Stimulated activated naive CD4-positive, alpha-beta T cell (primary cell): ENCODE data around the gene EID2.
A peak's percentile ranks its signal among the peaks of the same experiment; 100 is the strongest.

Source experiments
- DNase-seq, 6 experiments: peaks; one replicate each; lab custom pipeline; 2025; lab: John Stamatoyannopoulos, UW

EID2 gene, protein sequence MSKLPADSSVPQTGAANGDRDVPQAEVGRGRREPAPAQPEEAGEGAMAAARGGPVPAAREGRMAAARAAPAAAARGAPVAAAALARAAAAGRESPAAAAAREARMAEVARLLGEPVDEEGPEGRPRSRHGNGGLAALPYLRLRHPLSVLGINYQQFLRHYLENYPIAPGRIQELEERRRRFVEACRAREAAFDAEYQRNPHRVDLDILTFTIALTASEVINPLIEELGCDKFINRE

GRCh38 chr19:39539518-39540332 is at the start of gene EID2:
Gene EID2, minus strand, starts transcription at chr19:39540161. Its CDS starts 82 bp downstream, at chr19:39540079.
- DNase-seq: peak; percentile 85 to 96 (median 91)

- no peak for DNase-seq
Observed at GRCh38 chr19:39588066-39588465, 48.1 kb upstream of the EID2 start.

- no peak for DNase-seq
Observed at GRCh38 chr19:39587496-39587895, 47.5 kb upstream of the EID2 start.

- no peak for DNase-seq
Observed at GRCh38 chr19:39582891-39583625, 43.1 kb upstream of the EID2 start.

DNA sequence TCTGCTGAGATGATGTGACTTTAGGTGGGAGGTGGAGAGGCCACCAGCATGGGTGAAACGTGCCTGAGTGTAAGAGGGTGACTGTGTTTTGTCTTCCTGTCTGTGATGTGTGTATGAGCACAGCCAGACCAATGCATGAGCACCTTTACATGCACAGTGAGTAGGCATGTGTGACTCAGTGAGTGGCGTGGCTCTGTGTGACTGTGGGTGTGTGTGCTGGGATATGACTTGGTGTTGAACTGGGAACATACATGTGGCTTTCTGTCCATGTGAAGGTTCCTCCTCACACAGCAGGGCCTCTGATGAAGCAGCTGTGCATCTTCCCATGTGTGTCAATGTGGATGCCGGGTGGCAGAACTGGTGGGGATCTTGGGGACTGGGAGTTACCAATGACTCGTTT is 42.5 kb upstream of the EID2 start:
- no peak for DNase-seq

- DNase-seq: no peak
Observed at GRCh38 chr19:39568604-39569003, 28.6 kb upstream of the EID2 start.

- no peak for DNase-seq
Observed at GRCh38 chr19:39566064-39566463, 26.1 kb upstream of the EID2 start.

GRCh38 chr19:39563408-39563807 is 23.4 kb upstream of the EID2 start:
- DNase-seq: no peak

DNA sequence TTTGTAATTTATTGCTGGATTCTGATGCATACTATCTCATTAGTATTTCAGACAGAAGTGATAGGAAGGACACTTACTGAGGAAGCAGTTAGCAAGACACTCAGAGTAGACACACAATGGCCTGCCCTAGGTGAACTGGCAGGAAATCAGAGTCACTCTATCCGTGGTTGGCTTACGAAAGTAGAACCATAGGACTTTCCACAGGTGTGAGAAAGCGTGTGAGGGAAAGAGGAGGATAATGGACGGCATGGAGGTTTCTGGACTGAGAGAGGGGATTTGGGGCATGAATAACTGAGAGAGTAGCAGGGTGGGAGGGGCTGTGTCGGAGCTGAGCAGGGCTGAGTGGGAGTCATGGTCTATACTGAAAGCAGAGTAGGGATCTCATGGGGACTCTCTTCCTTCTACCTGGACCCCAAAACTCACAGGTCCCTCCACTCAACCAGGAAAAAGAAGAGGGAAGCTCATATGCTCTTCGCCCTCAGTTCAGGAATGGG is 18.7 kb upstream of the EID2 start:
- DNase-seq: peak in 2 of 6 experiments; percentile 18 to 61

DNA sequence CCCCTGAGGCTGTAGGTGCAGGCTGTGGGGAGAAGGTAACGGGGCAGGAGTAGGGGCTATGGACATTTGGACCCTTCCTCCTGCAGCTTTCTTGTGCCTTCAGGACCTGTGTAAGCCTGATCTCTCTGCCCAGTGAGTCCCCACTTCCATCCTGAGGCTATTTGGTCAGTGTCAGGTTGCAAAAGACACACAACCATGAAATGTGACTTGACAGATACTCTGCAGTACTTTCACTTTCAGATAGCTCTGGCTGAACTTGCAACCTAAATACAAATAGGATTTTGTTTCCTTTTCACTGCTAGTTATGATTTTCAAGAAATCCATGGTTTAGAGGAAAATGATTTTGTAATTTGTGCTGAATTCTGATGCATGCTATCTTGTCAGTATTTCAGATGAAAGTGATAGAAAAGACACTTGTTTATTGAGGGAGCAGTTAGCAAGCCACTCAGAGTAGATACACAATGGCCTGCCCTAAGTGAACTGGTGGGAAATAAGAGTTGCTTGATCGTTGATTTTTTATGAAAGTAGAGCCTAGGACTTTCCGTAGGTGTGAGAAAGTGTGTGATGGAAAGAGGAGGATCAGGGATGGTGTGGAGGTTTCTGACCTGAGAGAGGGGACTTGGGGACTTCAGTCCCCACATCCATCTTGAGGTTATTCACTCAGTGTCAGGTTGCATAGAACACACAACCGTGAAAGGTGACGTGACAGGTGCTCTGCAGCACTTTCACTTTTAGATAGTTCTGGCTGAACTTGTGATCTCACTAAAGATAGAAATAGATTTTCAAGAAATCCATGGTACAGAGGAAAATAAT is 18.1 kb upstream of the EID2 start:
- peak in 3 of 6 experiments; percentile 18 to 61 (median 28) for DNase-seq

GRCh38 chr19:39555883-39556282 is 15.9 kb upstream of the EID2 start:
- DNase-seq: no peak

DNA sequence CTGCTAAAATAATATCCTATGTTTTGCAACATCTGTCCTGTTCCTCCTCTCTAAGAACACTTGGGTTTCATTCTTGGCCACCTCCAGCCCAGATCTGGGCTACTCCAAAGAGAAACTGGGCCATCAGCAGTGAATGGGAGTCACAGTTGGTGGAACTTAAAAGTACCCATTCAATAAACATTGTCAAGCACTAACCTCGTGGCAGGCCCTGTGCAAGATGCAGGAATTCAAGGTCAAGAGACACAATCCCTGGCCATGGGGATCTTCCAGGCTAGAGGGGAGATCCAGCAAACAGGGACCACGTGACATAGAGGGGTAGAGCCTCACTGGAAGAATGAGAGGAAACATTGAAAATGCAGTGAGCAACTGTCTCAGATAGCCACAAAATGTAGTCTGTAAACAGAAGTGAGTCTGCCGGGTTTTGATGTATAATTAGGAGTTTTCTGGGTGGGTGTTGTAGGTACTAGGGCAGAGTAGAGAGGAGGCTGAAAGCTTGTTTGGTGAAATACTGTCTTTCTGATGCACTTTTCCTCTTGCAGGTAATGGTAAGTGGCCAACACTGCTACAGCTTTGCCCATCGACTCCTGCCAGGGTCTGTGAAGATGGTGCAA is 14.8 kb upstream of the EID2 start:
- DNase-seq: no peak

GRCh38 chr19:39553082-39553652 is 13.2 kb upstream of the EID2 start:
- no peak for DNase-seq

DNA sequence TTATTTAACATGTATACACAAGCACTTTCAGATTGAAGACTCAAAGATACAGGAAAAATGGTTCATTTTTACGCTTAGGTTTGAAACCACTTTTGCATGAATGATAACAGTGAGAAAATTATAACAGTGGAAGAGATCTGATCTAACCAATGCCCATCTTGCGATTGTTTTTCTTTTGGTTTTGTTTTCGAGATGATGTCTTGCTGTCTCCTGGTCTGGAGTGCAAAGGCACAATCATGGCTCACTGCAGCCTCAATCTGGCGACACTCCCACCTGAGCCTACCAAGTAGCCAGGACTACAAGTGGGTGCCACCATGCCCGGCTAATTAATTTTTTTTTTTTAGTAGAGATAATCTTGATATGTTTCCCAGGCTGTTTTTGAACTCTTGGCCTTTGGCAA is 10.2 kb upstream of the EID2 start:
- DNase-seq: no peak

GRCh38 chr19:39546599-39546998 is 6.6 kb upstream of the EID2 start:
- DNase-seq: no peak

DNA sequence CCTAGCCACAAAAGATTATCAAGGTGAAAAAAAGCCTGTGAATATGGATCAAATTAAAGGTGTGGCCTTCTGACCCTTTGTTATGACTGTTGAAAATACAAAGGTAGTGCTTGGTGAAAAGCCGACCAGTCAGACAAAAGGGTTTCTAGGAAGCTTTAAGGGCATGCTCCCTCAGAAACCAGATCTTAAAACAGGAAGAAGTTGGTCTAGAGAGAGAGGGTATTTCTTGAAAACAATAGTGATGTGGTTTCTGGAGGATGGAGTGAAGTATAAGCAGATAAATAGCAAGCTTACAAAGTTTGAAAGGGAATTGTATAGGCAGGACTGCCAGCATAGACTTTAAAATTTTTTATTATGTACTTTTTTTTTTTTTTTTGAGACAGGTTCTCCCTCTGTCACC is 5.0 kb upstream of the EID2 start:
- peak in 3 of 6 experiments; percentile 46 to 53 (median 49) for DNase-seq

GRCh38 chr19:39544226-39544903 is 4.4 kb upstream of the EID2 start:
- DNase-seq: no peak

DNA sequence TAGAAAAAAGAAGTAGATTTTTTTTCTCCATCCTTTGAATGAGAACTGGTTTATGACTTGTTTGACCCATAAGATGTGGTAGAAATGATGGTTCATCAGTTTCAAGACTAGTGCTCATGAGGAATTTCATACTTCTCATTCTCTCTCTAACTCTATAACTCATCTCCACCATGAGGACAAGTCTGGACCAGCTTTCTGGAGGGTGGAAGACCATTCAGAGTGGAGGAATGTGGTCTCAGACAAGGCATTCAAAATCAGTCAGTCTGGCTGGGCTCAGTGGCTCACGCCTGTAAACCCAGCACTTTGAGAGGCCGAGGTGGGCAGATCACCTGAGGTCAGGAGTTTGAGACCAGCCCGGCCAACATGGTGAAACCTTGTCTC is 3.5 kb upstream of the EID2 start:
- no peak for DNase-seq

DNA sequence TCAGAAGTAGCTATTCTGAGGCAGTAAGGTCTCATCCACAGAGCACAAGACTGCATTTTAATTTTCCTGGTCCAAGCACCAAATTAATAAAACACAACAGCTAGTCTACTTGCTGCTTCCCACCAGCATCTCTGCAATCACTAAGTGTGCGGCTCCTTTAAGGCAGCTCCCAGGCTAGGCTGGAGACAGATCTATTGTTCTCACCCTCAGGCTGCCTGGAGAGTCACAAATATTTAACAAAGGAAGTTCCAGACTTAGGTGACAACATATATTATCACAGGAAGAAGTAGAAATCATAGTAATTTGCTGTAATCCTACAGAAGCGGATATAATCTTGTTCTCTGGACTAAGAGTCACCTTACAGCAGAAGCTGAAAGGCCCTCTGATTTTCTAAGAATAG is 2.2 kb upstream of the EID2 start:
- DNase-seq: no peak

DNA sequence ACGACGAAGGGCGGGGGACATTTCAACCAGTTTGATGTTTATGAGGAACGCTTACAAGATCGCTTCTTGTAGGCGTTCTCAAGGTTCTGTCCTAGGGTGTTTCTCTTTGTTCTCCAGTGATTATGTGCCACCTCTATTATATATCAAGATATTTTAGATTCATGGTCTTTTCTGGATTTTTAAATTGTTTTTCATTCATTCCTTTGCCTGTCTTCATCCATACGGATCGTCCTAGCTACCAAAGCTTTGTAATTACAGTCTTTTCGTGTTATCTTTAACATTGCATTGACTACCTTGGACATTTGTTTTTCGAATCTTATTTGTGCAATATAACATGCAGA is 342 bp upstream of the EID2 start:
- DNase-seq: no peak

DNA sequence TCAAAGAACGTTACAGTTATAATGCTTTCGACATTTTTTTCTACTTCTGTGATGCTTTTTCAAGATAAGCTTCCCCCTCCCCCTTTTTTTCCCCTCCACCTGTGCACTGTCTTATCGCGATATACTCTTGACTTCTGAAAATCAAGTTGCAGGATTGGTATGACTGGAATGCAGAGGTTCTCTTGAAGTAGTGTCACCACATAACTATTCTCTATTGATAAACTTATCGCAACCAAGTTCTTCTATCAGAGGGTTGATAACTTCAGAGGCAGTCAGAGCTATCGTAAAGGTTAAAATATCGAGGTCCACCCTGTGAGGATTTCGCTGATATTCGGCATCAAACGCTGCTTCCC is 820 bp downstream of the EID2 start:
- DNase-seq: no peak
